Measurements from ENCODE around the gene ERCC6L2. TPM values are rescaled to one million over a fixed set of nuclear protein-coding genes. Genes with fewer than 3 reads are reported as not detected.
A peak's percentile ranks its signal among the peaks of the same experiment; 100 is the strongest.

Gene ERCC6L2
- total and polyA plus RNA-seq, 2 of the 4 experiments (the other 2 are of a cell fraction) = 13.0 to 67.6 TPM

DNA sequence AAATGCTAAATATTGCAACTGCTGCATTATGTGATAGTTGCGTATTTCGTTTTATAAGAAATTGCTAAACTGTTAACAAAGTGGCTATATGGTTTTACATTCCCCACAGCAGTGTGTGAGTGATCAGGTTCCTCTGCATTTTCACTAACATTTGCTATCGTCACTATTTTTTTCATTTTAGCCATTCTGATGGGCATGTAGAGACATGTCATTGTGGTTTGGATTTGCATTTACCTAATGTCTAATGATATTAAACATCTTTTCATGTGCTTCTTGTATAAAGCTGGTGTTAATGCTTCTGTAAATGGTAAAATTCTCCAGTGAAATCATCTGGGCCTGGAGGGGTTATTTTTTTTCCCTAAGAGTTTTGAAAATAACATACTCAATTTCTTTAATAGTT, 61.6 kb downstream of the ERCC6L2 start:
- no peak overlapping the region for H3K14ac ChIP-seq (replicated peaks; ENCODE audit: low read depth, low read length)
- no peak overlapping the region; the same call in 1 of the 2 replicates for H4K5ac ChIP-seq (ENCODE audit: low read depth, low read length)
- H3K4me2 ChIP-seq (ENCODE audit: low read depth, low read length) = no peak overlapping the region
- H2BK5ac ChIP-seq (ENCODE audit: low read depth, low read length, poor library complexity, severe bottlenecking) = peak overlapping the region; percentile 78
- H3K9me1 ChIP-seq (ENCODE audit: insufficient read depth, low read length) = peaks cover 4% of the 10 kb centered on the region; the same call in 1 of the 2 replicates
- ChIA-PET POLR2A (ENCODE audit: unreplicated experiment) (no interaction called here), CTCF (no interaction called here)
- in situ Hi-C loops (cut with MboI; ENCODE audit: low sequenced_read_pairs) = no loop called here
- intact Hi-C loops (cut with micrococcal nuclease) = no loop called here
- H4K8ac ChIP-seq (ENCODE audit: low read depth in 2 of 2, low read length in 2 of 2) = peak overlapping the region in 1 of 2 experiments; percentile 19; a peak in 1 of 4 replicates
- no TSS peak for BruUV-seq (replicated peaks)
- peaks cover 0 to 7% of the 10 kb centered on the region in 2 experiments; a peak in 1 of 4 replicates for H3K79me1 ChIP-seq (ENCODE audit: low read depth in 1 of 2, low read length in 2 of 2)
- peaks cover 4% of the 10 kb centered on the region for H3K4me1 ChIP-seq (ENCODE audit: control insufficient read depth, insufficient read depth, low read length)
- no peak overlapping the region for H3K23ac ChIP-seq (ENCODE audit: low read depth, low read length)
- ATAC-seq (ENCODE audit: low read depth) = no peak
- H2BK20ac ChIP-seq (ENCODE audit: low read depth, low read length) = peak overlapping the region; percentile 34; the same call in 1 of the 2 replicates
- TF ChIP-seq RFX5 (IDR thresholded peaks at IDR 0.05; ENCODE audit: low read depth, low read length) (no peak), CHD1 (IDR thresholded peaks at IDR 0.05; ENCODE audit: low read depth, low read length) (no peak), NFE2L2 (IDR thresholded peaks at IDR 0.05; ENCODE audit: low read depth, low read length) (no peak), MAZ (IDR thresholded peaks at IDR 0.05; ENCODE audit: borderline replicate concordance, low read depth, low read length) (no peak)
- TF ChIP-seq, protein P1, sequence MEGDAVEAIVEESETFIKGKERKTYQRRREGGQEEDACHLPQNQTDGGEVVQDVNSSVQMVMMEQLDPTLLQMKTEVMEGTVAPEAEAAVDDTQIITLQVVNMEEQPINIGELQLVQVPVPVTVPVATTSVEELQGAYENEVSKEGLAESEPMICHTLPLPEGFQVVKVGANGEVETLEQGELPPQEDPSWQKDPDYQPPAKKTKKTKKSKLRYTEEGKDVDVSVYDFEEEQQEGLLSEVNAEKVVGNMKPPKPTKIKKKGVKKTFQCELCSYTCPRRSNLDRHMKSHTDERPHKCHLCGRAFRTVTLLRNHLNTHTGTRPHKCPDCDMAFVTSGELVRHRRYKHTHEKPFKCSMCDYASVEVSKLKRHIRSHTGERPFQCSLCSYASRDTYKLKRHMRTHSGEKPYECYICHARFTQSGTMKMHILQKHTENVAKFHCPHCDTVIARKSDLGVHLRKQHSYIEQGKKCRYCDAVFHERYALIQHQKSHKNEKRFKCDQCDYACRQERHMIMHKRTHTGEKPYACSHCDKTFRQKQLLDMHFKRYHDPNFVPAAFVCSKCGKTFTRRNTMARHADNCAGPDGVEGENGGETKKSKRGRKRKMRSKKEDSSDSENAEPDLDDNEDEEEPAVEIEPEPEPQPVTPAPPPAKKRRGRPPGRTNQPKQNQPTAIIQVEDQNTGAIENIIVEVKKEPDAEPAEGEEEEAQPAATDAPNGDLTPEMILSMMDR (conservative IDR thresholded peaks at IDR 0.05; ENCODE audit: low read depth, low read length) = no peak
- H3K56ac ChIP-seq (ENCODE audit: extremely low read depth, insufficient read depth, low read length) = no peak overlapping the region
- H3K18ac ChIP-seq (ENCODE audit: low read depth, low read length) = peak overlapping the region; percentile 23; the same call in 1 of the 2 replicates
- H3K4me3 ChIP-seq (ENCODE audit: insufficient read depth, low read depth, low read length) = no peak overlapping the region
- H2AFZ ChIP-seq (replicated peaks; ENCODE audit: low read length, poor library complexity) = no peak overlapping the region
- H3K9me3 ChIP-seq (ENCODE audit: control insufficient read depth, insufficient read depth, low read length) = no peaks in the 10 kb centered on the region
- peaks cover 17% of the 10 kb centered on the region for H3K36me3 ChIP-seq (ENCODE audit: control insufficient read depth, insufficient read depth, low read length)
- H3K27me3 ChIP-seq (ENCODE audit: control insufficient read depth, insufficient read depth, low read length) = no peaks in the 10 kb centered on the region
- no peak overlapping the region for H3K9ac ChIP-seq (ENCODE audit: low read depth, low read length)
- no peak overlapping the region for H2BK15ac ChIP-seq (ENCODE audit: low read depth, low read length)
- dilution Hi-C loops (cut with HindIII; ENCODE audit: low sequenced_read_pairs, unreplicated experiment) = no loop called here
- no peak overlapping the region; the same call in 1 of the 2 replicates for H4K91ac ChIP-seq (ENCODE audit: insufficient read depth, low read depth, low read length)
- H2AK5ac ChIP-seq (ENCODE audit: low read depth, low read length) = no peak overlapping the region
- H2AK9ac ChIP-seq (replicated peaks; ENCODE audit: low read depth, low read length, poor library complexity) = no peak overlapping the region
- DNase-seq = no peak
- WGBS, 2 experiments (ENCODE audit: extremely low coverage in 2 of 2, insufficient read length in 1 of 2) = no CpG with 5 or more reads among the region's 3 CpGs
- no peak overlapping the region for H3K27ac ChIP-seq (ENCODE audit: insufficient read depth, low read length)
- no peaks in the 10 kb centered on the region for H4K20me1 ChIP-seq (ENCODE audit: insufficient read depth, low read length)
- no peak overlapping the region for H3K4ac ChIP-seq (ENCODE audit: low read depth, low read length)
- H2BK120ac ChIP-seq (ENCODE audit: low read depth, low read length) = no peak overlapping the region
